GM23338 (cell line): ENCODE results near the gene SLC15A1. TPM values are rescaled to one million over a fixed set of nuclear protein-coding genes. Genes with fewer than 3 reads are reported as not detected.

Experiments
- ATAC-seq: fragments of 200-7000 bp; cut with Tn5 transposase; 3 replicates; pipeline ENCODE4 v1.9.1; 2020
- DNase-seq: peaks from one replicate; pipeline ENCODE4 v3.0.0-alpha.2; 2015; ENCODE audit warnings: low spot score
- H2AFZ ChIP-seq: fragments of 200-600 bp; sonication (generic); 2 replicates; pipeline ENCODE4 v1.8.0; 2016; ENCODE audit warnings: antibody characterized with exemption, mild to moderate bottlenecking, moderate library complexity
- H3F3A ChIP-seq: fragments of 200-600 bp; sonication (generic); replicated peaks from 2 replicates; pipeline ENCODE4 v1.8.0; 2017; ENCODE audit warnings: antibody characterized with exemption, mixed run types, low read depth
- H3K27ac ChIP-seq: fragments of 200-600 bp; sonication (generic); 2 replicates; pipeline ENCODE4 v1.6.1; 2016; ENCODE audit warnings: low read depth
- H3K27me3 ChIP-seq: fragments of 200-600 bp; sonication (generic); 2 replicates; pipeline ENCODE4 v1.8.0; 2016; ENCODE audit warnings: mild to moderate bottlenecking, mixed run types, moderate library complexity; ENCODE audit not compliant: insufficient read depth
- H3K36me3 ChIP-seq: fragments of 200-600 bp; sonication (generic); 2 replicates; pipeline ENCODE4 v1.8.0; 2016; ENCODE audit warnings: mild to moderate bottlenecking; ENCODE audit not compliant: insufficient read depth
- H3K4me1 ChIP-seq: fragments of 200-600 bp; sonication (generic); 2 replicates; pipeline ENCODE4 v1.8.0; 2016; ENCODE audit warnings: mild to moderate bottlenecking, moderate library complexity; ENCODE audit not compliant: insufficient read depth
- H3K4me2 ChIP-seq: fragments of 200-600 bp; sonication (generic); 2 replicates; pipeline ENCODE4 v1.7.1; 2017; ENCODE audit warnings: mixed run types
- H3K4me3 ChIP-seq: fragments of 200-600 bp; sonication (generic); 2 replicates; pipeline ENCODE4 v1.6.1; 2016; ENCODE audit warnings: mixed run types
- H3K79me2 ChIP-seq: fragments of 200-600 bp; sonication (generic); replicated peaks from 2 replicates; pipeline ENCODE4 v1.8.0; 2017; ENCODE audit warnings: mild to moderate bottlenecking; ENCODE audit not compliant: insufficient read depth
- H3K9me2 ChIP-seq: fragments of 200-600 bp; sonication (generic); 2 replicates; pipeline ENCODE4 v1.8.0; 2017; ENCODE audit not compliant: insufficient read depth
- H4K20me1 ChIP-seq: fragments of 200-600 bp; sonication (generic); replicated peaks from 2 replicates; pipeline ENCODE4 v1.8.0; 2017; ENCODE audit warnings: mild to moderate bottlenecking; ENCODE audit not compliant: insufficient read depth
- H3K27ac Mint-ChIP-seq: 2 replicates; pipeline ENCODE4 v1.8.0; 2020; ENCODE audit warnings: inconsistent platforms, mild to moderate bottlenecking, moderate library complexity, mixed read lengths
- H3K27me3 Mint-ChIP-seq: 3 replicates; pipeline ENCODE4 v1.8.0; 2022; ENCODE audit warnings: low read depth, mild to moderate bottlenecking, moderate library complexity, mixed read lengths, inconsistent platforms; ENCODE audit not compliant: insufficient read depth, poor library complexity
- H3K36me3 Mint-ChIP-seq: 3 replicates; pipeline ENCODE4 v1.8.0; 2021; ENCODE audit warnings: low read depth, mild to moderate bottlenecking, inconsistent platforms, moderate library complexity, mixed read lengths
- H3K4me1 Mint-ChIP-seq: 3 replicates; pipeline ENCODE4 v1.8.0; 2020; ENCODE audit warnings: mild to moderate bottlenecking, inconsistent platforms, mixed read lengths
- H3K4me3 Mint-ChIP-seq: 3 replicates; pipeline ENCODE4 v1.8.0; 2021; ENCODE audit warnings: moderate library complexity, mild to moderate bottlenecking, inconsistent platforms, mixed read lengths
- H3K9me3 Mint-ChIP-seq: 3 replicates; pipeline ENCODE4 v1.8.0; 2020; ENCODE audit warnings: moderate library complexity, mild to moderate bottlenecking, inconsistent platforms, mixed read lengths
- CREB1 ChIP-seq: fragments of 250-450 bp; sonication (Bioruptor Pico); IDR thresholded peaks from 2 replicates; pipeline ENCODE4 v1.5.0; 2020; ENCODE audit warnings: low read depth, mild to moderate bottlenecking, moderate library complexity
- EZH2 ChIP-seq: fragments of 200-600 bp; sonication (generic); IDR thresholded peaks from one replicate; pipeline ENCODE4 v1.8.0; 2017; ENCODE audit warnings: antibody characterized with exemption, mild to moderate bottlenecking, low read depth; ENCODE audit not compliant: unreplicated experiment
- EZH2phosphoT487 ChIP-seq: fragments of 200-600 bp; sonication (generic); IDR thresholded peaks from one replicate; pipeline ENCODE4 v1.8.1; 2018; ENCODE audit warnings: antibody characterized with exemption; ENCODE audit not compliant: unreplicated experiment
- POLR2AphosphoS5 ChIP-seq: IDR thresholded peaks from 2 replicates; pipeline ENCODE4 v1.6.1; 2016; ENCODE audit warnings: antibody characterized with exemption, low read depth
- STAT1 ChIP-seq: IDR thresholded peaks from one replicate; pipeline ENCODE4 v1.6.1; 2016; ENCODE audit warnings: antibody characterized with exemption; ENCODE audit not compliant: unreplicated experiment
- ZNF114 ChIP-seq: fragments of 250-450 bp; sonication (Bioruptor Pico); IDR thresholded peaks from 2 replicates; pipeline ENCODE4 v1.5.0; 2020; ENCODE audit warnings: mild to moderate bottlenecking, moderate library complexity
- ZNF331 ChIP-seq: fragments of 250-450 bp; sonication (Bioruptor Pico); IDR thresholded peaks from 2 replicates; pipeline ENCODE4 v1.5.0; 2020; ENCODE audit warnings: low read depth, mild to moderate bottlenecking, moderate library complexity
- polyA plus RNA-seq: library from polyadenylated mRNA; unstranded; fragments of >200 nt; fragmentation: Nextera tagmentation; extraction: Ambion mirVana; gene quantifications from 2 replicates; pipeline ENCODE4 v1.2.1, GENCODE V29; 2016
- total RNA-seq: library from RNA; depleted of rRNA; stranded (reverse); fragments of >200 nt; shearing (Covaris generic); gene quantifications from 2 replicates; pipeline ENCODE4 v1.2.3, GENCODE V29; 2014
- TF ChIP-seq, protein P1 (sequence below), 2 experiments: fragments of 200-600 bp in 1 of 2; sonication (generic) in 1 of 2; conservative IDR thresholded peaks; 2 replicates each; pipeline versions ENCODE4 v1.5.1 to v1.6.1; 2016 to 2017; ENCODE audit warnings: antibody characterized with exemption in 2 of 2, low read depth in 2 of 2, mild to moderate bottlenecking in 2 of 2, moderate library complexity in 1 of 2
- TF ChIP-seq, protein P2 (sequence below): fragments of 250-450 bp; sonication (Bioruptor Pico); IDR thresholded peaks from 2 replicates; pipeline ENCODE4 v1.5.0; 2020; ENCODE audit warnings: mild to moderate bottlenecking, moderate library complexity
- TF ChIP-seq, protein P3 (sequence below): IDR thresholded peaks from 2 replicates; pipeline ENCODE4 v1.6.1; 2016; ENCODE audit warnings: antibody characterized with exemption

SLC15A1 gene
- total and polyA plus RNA-seq, 2 experiments from 2014 or later = 1.6 to 3.0 TPM

DNA sequence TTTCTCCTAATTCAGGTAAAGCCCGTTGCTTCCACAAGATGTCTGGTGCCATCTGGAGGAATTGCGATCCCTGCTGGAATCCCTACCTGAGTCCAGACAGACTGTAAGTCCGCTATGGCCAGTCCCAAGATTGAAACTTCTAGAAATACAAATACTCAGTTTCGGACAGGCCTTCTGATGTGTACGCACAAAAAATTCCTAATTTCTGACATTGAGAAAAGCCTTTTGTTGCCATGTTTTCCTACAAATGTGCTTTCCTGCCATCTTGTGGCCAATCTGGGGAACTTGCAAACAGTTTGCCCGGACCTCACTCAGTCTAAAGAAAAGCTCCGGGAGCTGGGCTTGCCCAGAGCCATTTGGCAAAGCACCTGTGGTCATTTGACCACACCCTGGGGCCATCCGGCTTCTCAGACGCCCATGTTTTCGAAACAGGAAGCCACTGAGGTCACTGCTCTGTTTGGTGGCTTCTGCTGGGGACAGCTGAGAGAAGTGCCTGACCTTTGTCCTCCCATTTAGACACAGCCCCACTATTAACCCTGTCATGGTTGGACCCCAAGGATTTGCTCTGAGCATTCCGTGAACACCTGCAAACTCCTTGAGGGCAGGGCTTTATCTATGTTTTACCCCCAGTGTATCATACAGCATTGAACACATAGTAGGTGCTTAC lies 79.4 kb downstream of the SLC15A1 start:
- Histone ChIP-seq H3F3A (no peaks in the 10 kb centered on the region), H3K9me2 (0 out of 2 replicates have a peak, but pooled peaks cover 3% of the 10 kb centered on the region), H3K4me2 (no peak overlapping the region), H3K79me2 (no peaks in the 10 kb centered on the region), H3K4me3 (no peak overlapping the region), H3K4me1 (peaks cover 4% of the 10 kb centered on the region; the same call in 1 of the 2 replicates), H3K27me3 (no peaks in the 10 kb centered on the region), H4K20me1 (no peaks in the 10 kb centered on the region), H3K36me3 (no peaks in the 10 kb centered on the region), H3K27ac (no peak overlapping the region), H2AFZ (no peak overlapping the region)
- Mint-ChIP-seq H3K27ac (no peak overlapping the region), H3K4me3 (no peak overlapping the region; the same call in 2 of the 3 replicates), H3K4me1 (peaks cover 24% of the 10 kb centered on the region), H3K36me3 (no peaks in the 10 kb centered on the region), H3K9me3 (no peaks in the 10 kb centered on the region), H3K27me3 (peaks cover 2% of the 10 kb centered on the region)
- DNase-seq = peak; percentile 90
- TF ChIP-seq ZNF114 (CRISPR knock-in tag) (no peak), EZH2phosphoT487 (no peak), ZNF331 (CRISPR knock-in tag) (no peak), CREB1 (CRISPR knock-in tag) (no peak)
- TF ChIP-seq, protein P1, sequence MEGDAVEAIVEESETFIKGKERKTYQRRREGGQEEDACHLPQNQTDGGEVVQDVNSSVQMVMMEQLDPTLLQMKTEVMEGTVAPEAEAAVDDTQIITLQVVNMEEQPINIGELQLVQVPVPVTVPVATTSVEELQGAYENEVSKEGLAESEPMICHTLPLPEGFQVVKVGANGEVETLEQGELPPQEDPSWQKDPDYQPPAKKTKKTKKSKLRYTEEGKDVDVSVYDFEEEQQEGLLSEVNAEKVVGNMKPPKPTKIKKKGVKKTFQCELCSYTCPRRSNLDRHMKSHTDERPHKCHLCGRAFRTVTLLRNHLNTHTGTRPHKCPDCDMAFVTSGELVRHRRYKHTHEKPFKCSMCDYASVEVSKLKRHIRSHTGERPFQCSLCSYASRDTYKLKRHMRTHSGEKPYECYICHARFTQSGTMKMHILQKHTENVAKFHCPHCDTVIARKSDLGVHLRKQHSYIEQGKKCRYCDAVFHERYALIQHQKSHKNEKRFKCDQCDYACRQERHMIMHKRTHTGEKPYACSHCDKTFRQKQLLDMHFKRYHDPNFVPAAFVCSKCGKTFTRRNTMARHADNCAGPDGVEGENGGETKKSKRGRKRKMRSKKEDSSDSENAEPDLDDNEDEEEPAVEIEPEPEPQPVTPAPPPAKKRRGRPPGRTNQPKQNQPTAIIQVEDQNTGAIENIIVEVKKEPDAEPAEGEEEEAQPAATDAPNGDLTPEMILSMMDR (conservative IDR thresholded peaks at IDR 0.05; ENCODE audit: low read depth in 2 of 2) = peak; percentile 68 to 96
- peak; percentile 87 for ATAC-seq

DNA sequence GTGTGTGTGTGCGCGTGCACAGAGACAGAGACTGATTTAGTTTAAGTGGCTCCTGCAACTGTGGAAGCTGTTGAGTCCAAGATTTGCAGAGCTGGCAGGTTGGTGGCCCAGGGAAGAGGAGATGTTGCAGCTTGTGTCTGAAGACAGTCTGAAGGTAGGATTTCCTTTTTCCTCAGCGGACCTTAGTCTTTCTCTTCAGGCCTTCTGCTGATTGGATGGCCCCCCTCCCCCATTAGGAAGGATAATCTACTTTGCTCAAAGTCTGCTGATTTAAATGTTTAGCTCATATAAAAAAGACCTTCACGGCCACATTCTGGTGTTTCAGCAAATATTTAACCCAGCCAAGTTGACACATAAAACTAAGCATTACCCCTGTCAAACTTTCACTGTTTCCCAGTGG lies 84.3 kb downstream of the SLC15A1 start:
- H3K9me3 Mint-ChIP-seq = no peaks in the 10 kb centered on the region
- Histone ChIP-seq H4K20me1 (no peaks in the 10 kb centered on the region), H3K9me2 (no peaks in the 10 kb centered on the region), H3K36me3 (no peaks in the 10 kb centered on the region), H3K4me1 (no peaks in the 10 kb centered on the region), H3F3A (no peaks in the 10 kb centered on the region), H3K79me2 (no peaks in the 10 kb centered on the region), H3K27ac (no peak overlapping the region), H3K27me3 (no peaks in the 10 kb centered on the region), H3K4me3 (no peak overlapping the region), H3K4me2 (no peak overlapping the region), H2AFZ (no peak overlapping the region)
- H3K27ac Mint-ChIP-seq = no peak overlapping the region
- H3K4me3 Mint-ChIP-seq = no peak overlapping the region
- H3K36me3 Mint-ChIP-seq = no peaks in the 10 kb centered on the region
- ATAC-seq (no peak), DNase-seq (no peak)
- H3K27me3 Mint-ChIP-seq = peaks cover 3% of the 10 kb centered on the region
- H3K4me1 Mint-ChIP-seq = peaks cover 2% of the 10 kb centered on the region; the same call in 1 of the 3 replicates
- no peak for TF ChIP-seq ZNF114 (CRISPR knock-in tag)
- no peak for TF ChIP-seq POLR2AphosphoS5
- TF ChIP-seq, protein P2, sequence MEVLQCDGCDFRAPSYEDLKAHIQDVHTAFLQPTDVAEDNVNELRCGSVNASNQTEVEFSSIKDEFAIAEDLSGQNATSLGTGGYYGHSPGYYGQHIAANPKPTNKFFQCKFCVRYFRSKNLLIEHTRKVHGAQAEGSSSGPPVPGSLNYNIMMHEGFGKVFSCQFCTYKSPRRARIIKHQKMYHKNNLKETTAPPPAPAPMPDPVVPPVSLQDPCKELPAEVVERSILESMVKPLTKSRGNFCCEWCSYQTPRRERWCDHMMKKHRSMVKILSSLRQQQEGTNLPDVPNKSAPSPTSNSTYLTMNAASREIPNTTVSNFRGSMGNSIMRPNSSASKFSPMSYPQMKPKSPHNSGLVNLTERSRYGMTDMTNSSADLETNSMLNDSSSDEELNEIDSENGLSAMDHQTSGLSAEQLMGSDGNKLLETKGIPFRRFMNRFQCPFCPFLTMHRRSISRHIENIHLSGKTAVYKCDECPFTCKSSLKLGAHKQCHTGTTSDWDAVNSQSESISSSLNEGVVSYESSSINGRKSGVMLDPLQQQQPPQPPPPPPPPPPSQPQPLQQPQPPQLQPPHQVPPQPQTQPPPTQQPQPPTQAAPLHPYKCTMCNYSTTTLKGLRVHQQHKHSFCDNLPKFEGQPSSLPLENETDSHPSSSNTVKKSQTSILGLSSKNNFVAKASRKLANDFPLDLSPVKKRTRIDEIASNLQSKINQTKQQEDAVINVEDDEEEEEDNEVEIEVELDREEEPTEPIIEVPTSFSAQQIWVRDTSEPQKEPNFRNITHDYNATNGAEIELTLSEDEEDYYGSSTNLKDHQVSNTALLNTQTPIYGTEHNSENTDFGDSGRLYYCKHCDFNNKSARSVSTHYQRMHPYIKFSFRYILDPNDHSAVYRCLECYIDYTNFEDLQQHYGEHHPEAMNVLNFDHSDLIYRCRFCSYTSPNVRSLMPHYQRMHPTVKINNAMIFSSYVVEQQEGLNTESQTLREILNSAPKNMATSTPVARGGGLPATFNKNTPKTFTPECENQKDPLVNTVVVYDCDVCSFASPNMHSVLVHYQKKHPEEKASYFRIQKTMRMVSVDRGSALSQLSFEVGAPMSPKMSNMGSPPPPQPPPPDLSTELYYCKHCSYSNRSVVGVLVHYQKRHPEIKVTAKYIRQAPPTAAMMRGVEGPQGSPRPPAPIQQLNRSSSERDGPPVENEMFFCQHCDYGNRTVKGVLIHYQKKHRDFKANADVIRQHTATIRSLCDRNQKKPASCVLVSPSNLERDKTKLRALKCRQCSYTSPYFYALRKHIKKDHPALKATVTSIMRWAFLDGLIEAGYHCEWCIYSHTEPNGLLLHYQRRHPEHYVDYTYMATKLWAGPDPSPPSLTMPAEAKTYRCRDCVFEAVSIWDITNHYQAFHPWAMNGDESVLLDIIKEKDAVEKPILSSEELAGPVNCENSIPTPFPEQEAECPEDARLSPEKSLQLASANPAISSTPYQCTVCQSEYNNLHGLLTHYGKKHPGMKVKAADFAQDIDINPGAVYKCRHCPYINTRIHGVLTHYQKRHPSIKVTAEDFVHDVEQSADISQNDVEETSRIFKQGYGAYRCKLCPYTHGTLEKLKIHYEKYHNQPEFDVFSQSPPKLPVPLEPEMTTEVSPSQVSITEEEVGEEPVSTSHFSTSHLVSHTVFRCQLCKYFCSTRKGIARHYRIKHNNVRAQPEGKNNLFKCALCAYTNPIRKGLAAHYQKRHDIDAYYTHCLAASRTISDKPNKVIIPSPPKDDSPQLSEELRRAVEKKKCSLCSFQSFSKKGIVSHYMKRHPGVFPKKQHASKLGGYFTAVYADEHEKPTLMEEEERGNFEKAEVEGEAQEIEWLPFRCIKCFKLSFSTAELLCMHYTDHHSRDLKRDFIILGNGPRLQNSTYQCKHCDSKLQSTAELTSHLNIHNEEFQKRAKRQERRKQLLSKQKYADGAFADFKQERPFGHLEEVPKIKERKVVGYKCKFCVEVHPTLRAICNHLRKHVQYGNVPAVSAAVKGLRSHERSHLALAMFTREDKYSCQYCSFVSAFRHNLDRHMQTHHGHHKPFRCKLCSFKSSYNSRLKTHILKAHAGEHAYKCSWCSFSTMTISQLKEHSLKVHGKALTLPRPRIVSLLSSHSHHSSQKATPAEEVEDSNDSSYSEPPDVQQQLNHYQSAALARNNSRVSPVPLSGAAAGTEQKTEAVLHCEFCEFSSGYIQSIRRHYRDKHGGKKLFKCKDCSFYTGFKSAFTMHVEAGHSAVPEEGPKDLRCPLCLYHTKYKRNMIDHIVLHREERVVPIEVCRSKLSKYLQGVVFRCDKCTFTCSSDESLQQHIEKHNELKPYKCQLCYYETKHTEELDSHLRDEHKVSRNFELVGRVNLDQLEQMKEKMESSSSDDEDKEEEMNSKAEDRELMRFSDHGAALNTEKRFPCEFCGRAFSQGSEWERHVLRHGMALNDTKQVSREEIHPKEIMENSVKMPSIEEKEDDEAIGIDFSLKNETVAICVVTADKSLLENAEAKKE (CRISPR knock-in tag) = no peak
- no peak for TF ChIP-seq STAT1
- TF ChIP-seq EZH2 = no peak
- TF ChIP-seq, protein P3, sequence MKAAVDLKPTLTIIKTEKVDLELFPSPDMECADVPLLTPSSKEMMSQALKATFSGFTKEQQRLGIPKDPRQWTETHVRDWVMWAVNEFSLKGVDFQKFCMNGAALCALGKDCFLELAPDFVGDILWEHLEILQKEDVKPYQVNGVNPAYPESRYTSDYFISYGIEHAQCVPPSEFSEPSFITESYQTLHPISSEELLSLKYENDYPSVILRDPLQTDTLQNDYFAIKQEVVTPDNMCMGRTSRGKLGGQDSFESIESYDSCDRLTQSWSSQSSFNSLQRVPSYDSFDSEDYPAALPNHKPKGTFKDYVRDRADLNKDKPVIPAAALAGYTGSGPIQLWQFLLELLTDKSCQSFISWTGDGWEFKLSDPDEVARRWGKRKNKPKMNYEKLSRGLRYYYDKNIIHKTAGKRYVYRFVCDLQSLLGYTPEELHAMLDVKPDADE = no peak
- TF ChIP-seq, protein P1 (conservative IDR thresholded peaks at IDR 0.05; ENCODE audit: low read depth in 2 of 2) = no peak
